LNCAP (cell line): ENCODE data around the gene SH2B2.

Source experiments
- CTCF ChIP-seq: fragments of 450-650 bp; IDR thresholded peaks from 2 replicates; pipeline ENCODE4 v1.5.1; 2017; ENCODE audit warnings: mild to moderate bottlenecking

SH2B2 gene

GRCh38 chr7:102251531-102252365 is 34.9 kb upstream of the SH2B2 start:
- no peak for TF ChIP-seq CTCF

GRCh38 chr7:102252366-102252982 is 34.2 kb upstream of the SH2B2 start:
- no peak for TF ChIP-seq CTCF

GRCh38 chr7:102253066-102253972 is 33.3 kb upstream of the SH2B2 start:
- no peak for TF ChIP-seq CTCF

GRCh38 chr7:102253973-102254370 is 32.7 kb upstream of the SH2B2 start:
- no peak for TF ChIP-seq CTCF

- TF ChIP-seq CTCF: no peak
Observed at GRCh38 chr7:102254521-102254920, 32.1 kb upstream of the SH2B2 start.

GRCh38 chr7:102255501-102255900 is 31.2 kb upstream of the SH2B2 start:
- no peak for TF ChIP-seq CTCF

GRCh38 chr7:102255916-102256315 is 30.8 kb upstream of the SH2B2 start:
- TF ChIP-seq CTCF: no peak
